Neural progenitor cell (in vitro differentiated cells): ENCODE measurements around the gene TNP1. TPM values are rescaled to one million over a fixed set of nuclear protein-coding genes. Genes with fewer than 3 reads are reported as not detected.

Experiments
- DNase-seq: peaks from one replicate; pipeline ENCODE4 v3.0.0-alpha.2; 2016; ENCODE audit warnings: low spot score
- H2AFZ ChIP-seq: fragments of 200-600 bp; sonication (generic); replicated peaks from 2 replicates; pipeline ENCODE4 v1.6.1; 2016; ENCODE audit warnings: antibody characterized with exemption
- H3F3A ChIP-seq: fragments of 200-600 bp; sonication (generic); 2 replicates; pipeline ENCODE4 v1.6.1; 2016; ENCODE audit warnings: antibody characterized with exemption, low read depth
- H3K27ac ChIP-seq: fragments of 200-600 bp; sonication (generic); 2 replicates; pipeline ENCODE4 v1.5.1; 2016; ENCODE audit warnings: mild to moderate bottlenecking
- H3K27me3 ChIP-seq: fragments of 200-600 bp; sonication (generic); 2 replicates; pipeline ENCODE4 v1.6.1; 2016; ENCODE audit warnings: mild to moderate bottlenecking, moderate library complexity
- H3K36me3 ChIP-seq: fragments of 200-600 bp; sonication (generic); 2 replicates; pipeline ENCODE4 v1.5.1; 2016
- H3K4me1 ChIP-seq: fragments of 200-600 bp; sonication (generic); 2 replicates; pipeline ENCODE4 v1.6.1; 2016; ENCODE audit warnings: mixed run types
- H3K4me2 ChIP-seq: fragments of 200-600 bp; sonication (generic); 2 replicates; pipeline ENCODE4 v1.6.1; 2016
- H3K4me3 ChIP-seq: fragments of 200-600 bp; sonication (generic); 2 replicates; pipeline ENCODE4 v1.5.1; 2016
- H3K79me2 ChIP-seq: fragments of 200-600 bp; sonication (generic); 2 replicates; pipeline ENCODE4 v1.6.1; 2016; ENCODE audit warnings: low read depth
- H3K9ac ChIP-seq: fragments of 200-600 bp; sonication (generic); 2 replicates; pipeline ENCODE4 v1.6.1; 2016
- H3K9me3 ChIP-seq: fragments of 200-600 bp; sonication (generic); 2 replicates; pipeline ENCODE4 v1.5.1; 2016; ENCODE audit warnings: low read depth
- H4K20me1 ChIP-seq: fragments of 200-600 bp; sonication (generic); 2 replicates; pipeline ENCODE4 v1.6.1; 2016; ENCODE audit warnings: low read depth
- H3K27ac Mint-ChIP-seq: 3 replicates; pipeline ENCODE4 v1.8.0; 2021; ENCODE audit warnings: mixed read lengths
- H3K27me3 Mint-ChIP-seq: 2 replicates; pipeline ENCODE4 v1.8.0; 2022; ENCODE audit warnings: low read depth, mild to moderate bottlenecking, inconsistent platforms, moderate library complexity, mixed read lengths; ENCODE audit not compliant: insufficient read depth
- H3K36me3 Mint-ChIP-seq: 3 replicates; pipeline ENCODE4 v1.8.0; 2021; ENCODE audit warnings: mixed read lengths
- H3K4me1 Mint-ChIP-seq: 3 replicates; pipeline ENCODE4 v1.8.0; 2021; ENCODE audit warnings: mixed read lengths
- H3K4me3 Mint-ChIP-seq: 3 replicates; pipeline ENCODE4 v1.8.0; 2021; ENCODE audit warnings: mild to moderate bottlenecking, moderate library complexity, mixed read lengths
- H3K9me3 Mint-ChIP-seq: 3 replicates; pipeline ENCODE4 v1.8.0; 2020; ENCODE audit warnings: mixed read lengths
- CTCF ChIP-seq: fragments of 200-600 bp; sonication (generic); IDR thresholded peaks from 2 replicates; pipeline ENCODE4 v1.5.1; 2017; ENCODE audit warnings: antibody characterized with exemption, mild to moderate bottlenecking
- EZH2 ChIP-seq: fragments of 200-600 bp; sonication (generic); IDR thresholded peaks from 2 replicates; pipeline ENCODE4 v1.6.1; 2017; ENCODE audit warnings: antibody characterized with exemption, mild to moderate bottlenecking, moderate library complexity
- EZH2phosphoT487 ChIP-seq: fragments of 200-600 bp; sonication (generic); IDR thresholded peaks from 2 replicates; pipeline ENCODE4 v1.6.1; 2017; ENCODE audit warnings: antibody characterized with exemption
- total RNA-seq: library from RNA; depleted of rRNA; stranded (reverse); fragments of >200 nt; gene quantifications from 2 replicates; pipeline ENCODE4 v1.2.3, GENCODE V29; 2015; ENCODE audit warnings: low replicate concordance

Gene TNP1
- total RNA-seq, 1 donor from 2014 or later: not detected

- Mint-ChIP-seq H3K9me3 (peaks cover 2% of the 10 kb centered on the region), H3K4me3 (no peak overlapping the region), H3K36me3 (no peaks in the 10 kb centered on the region), H3K27ac (peak overlapping the region; percentile 35), H3K27me3 (no peaks in the 10 kb centered on the region), H3K4me1 (no peaks in the 10 kb centered on the region)
- Histone ChIP-seq H3K9ac (no peak overlapping the region), H2AFZ (no peak overlapping the region), H3K4me3 (no peak overlapping the region), H3K27ac (no peak overlapping the region), H3K27me3 (no peaks in the 10 kb centered on the region), H3K4me1 (no peaks in the 10 kb centered on the region), H3F3A (no peaks in the 10 kb centered on the region), H4K20me1 (no peaks in the 10 kb centered on the region), H3K36me3 (no peaks in the 10 kb centered on the region), H3K79me2 (no peaks in the 10 kb centered on the region), H3K9me3 (no peaks in the 10 kb centered on the region), H3K4me2 (no peak overlapping the region)
- no peak for DNase-seq
- TF ChIP-seq EZH2: no peak
- no peak for TF ChIP-seq CTCF
- no peak for TF ChIP-seq EZH2phosphoT487
These were observed 49.3 kb downstream of the TNP1 start for GRCh38 chr2:216810399-216811160.

Other genes with a start within 250 kb of the TNP1 start
- gene IGFBP2, start 226.6 kb downstream of the TNP1 start, total RNA-seq: 371 and 935 TPM in 2 replicates
- gene IGFBP5, start 164.5 kb downstream of the TNP1 start, total RNA-seq: 150 and 249 TPM in 2 replicates